DND-41 (cell line): ENCODE results near the gene ACR.

Experiments
- ATAC-seq: fragments of 200-7000 bp; cut with Tn5 transposase; 3 replicates; pipeline ENCODE4 v1.9.1; 2021; ENCODE audit warnings: low read depth; ENCODE audit not compliant: insufficient read depth
- DNase-seq: peaks from one replicate; pipeline ENCODE4 v3.0.0-alpha.2; 2020
- H2AFZ ChIP-seq: 2 replicates; pipeline ENCODE4 v1.6.0; 2012; ENCODE audit warnings: low read depth, low read length
- H3K27ac ChIP-seq: 2 replicates; pipeline ENCODE4 v1.5.1; 2012; ENCODE audit warnings: low read length, inconsistent platforms
- H3K27me3 ChIP-seq: fragments of 200-600 bp; sonication (generic); 2 replicates; pipeline ENCODE4 v1.6.0; 2012; ENCODE audit warnings: low read length, mild to moderate bottlenecking, inconsistent platforms; ENCODE audit not compliant: insufficient read depth, poor library complexity
- H3K36me3 ChIP-seq: 2 replicates; pipeline ENCODE4 v1.5.1; 2012; ENCODE audit warnings: low read length, inconsistent platforms; ENCODE audit not compliant: insufficient read depth
- H3K4me1 ChIP-seq: 2 replicates; pipeline ENCODE4 v1.5.1; 2012; ENCODE audit warnings: mild to moderate bottlenecking, low read length; ENCODE audit not compliant: insufficient read depth
- H3K4me2 ChIP-seq: 2 replicates; pipeline ENCODE4 v1.6.0; 2012; ENCODE audit warnings: mild to moderate bottlenecking, moderate library complexity, low read length, inconsistent platforms; ENCODE audit not compliant: insufficient read depth
- H3K4me3 ChIP-seq, 2 experiments: fragments of 200-600 bp in 1 of 2; shearing (Covaris generic) in 1 of 2; 2 replicates each; pipeline ENCODE4 v1.5.1; 2012 to 2016; ENCODE audit warnings: inconsistent platforms in 2 of 2, low read length in 2 of 2, mild to moderate bottlenecking in 2 of 2, low read depth in 1 of 2, moderate library complexity in 1 of 2
- H3K79me2 ChIP-seq: 2 replicates; pipeline ENCODE4 v1.6.0; 2012; ENCODE audit warnings: low read length, inconsistent platforms; ENCODE audit not compliant: insufficient read depth
- H3K9ac ChIP-seq: 2 replicates; pipeline ENCODE4 v1.6.0; 2012; ENCODE audit warnings: low read depth, mild to moderate bottlenecking, inconsistent platforms, low read length, moderate library complexity
- H3K9me3 ChIP-seq: 2 replicates; pipeline ENCODE4 v1.5.1; 2012; ENCODE audit warnings: low read length, moderate library complexity, mild to moderate bottlenecking, inconsistent platforms; ENCODE audit not compliant: insufficient read depth, severe bottlenecking
- H4K20me1 ChIP-seq: 2 replicates; pipeline ENCODE4 v1.6.0; 2012; ENCODE audit warnings: low read length; ENCODE audit not compliant: insufficient read depth
- CTCF ChIP-seq: IDR thresholded peaks from 2 replicates; pipeline ENCODE4 v1.5.1; 2012; ENCODE audit warnings: borderline replicate concordance, low read length, moderate library complexity, mild to moderate bottlenecking; ENCODE audit not compliant: poor library complexity, severe bottlenecking; ENCODE audit errors: extremely low read depth
- EZH2 ChIP-seq: IDR thresholded peaks from 3 replicates; pipeline ENCODE4 v1.6.1; 2012; ENCODE audit warnings: borderline replicate concordance, low read depth, mild to moderate bottlenecking, moderate library complexity, low read length, inconsistent platforms; ENCODE audit not compliant: severe bottlenecking

The ACR gene

GRCh38 chr22:50711446-50712340, 26.3 kb upstream of the ACR start:
- H3K4me3 ChIP-seq, result no peak overlapping the region
- DNase-seq (no peak), ATAC-seq (no peak)
- peaks cover under 1% of the 10 kb centered on the region for H3K27me3 ChIP-seq
- no peaks in the 10 kb centered on the region for H3K4me1 ChIP-seq
- H3K9me3 ChIP-seq, result no peaks in the 10 kb centered on the region
- no peak overlapping the region for H3K27ac ChIP-seq
- no peaks in the 10 kb centered on the region for H3K36me3 ChIP-seq
- no peaks in the 10 kb centered on the region for H3K79me2 ChIP-seq
- H2AFZ ChIP-seq, result no peak overlapping the region
- H3K9ac ChIP-seq, result no peak overlapping the region
- 0 out of 2 replicates have a peak, but pooled peaks cover 14% of the 10 kb centered on the region for H4K20me1 ChIP-seq
- TF ChIP-seq EZH2 (no peak), CTCF (no peak)
- no peak overlapping the region for H3K4me2 ChIP-seq

GRCh38 chr22:50712341-50713007, 25.5 kb upstream of the ACR start:
- peaks cover 4% of the 10 kb centered on the region for H3K27me3 ChIP-seq
- no peaks in the 10 kb centered on the region for H3K9me3 ChIP-seq
- no peak for ATAC-seq
- no peaks in the 10 kb centered on the region for H3K4me1 ChIP-seq
- H3K4me3 ChIP-seq, result no peak overlapping the region
- TF ChIP-seq EZH2 (no peak), CTCF (no peak)
- H3K9ac ChIP-seq, result no peak overlapping the region
- no peaks in the 10 kb centered on the region for H3K36me3 ChIP-seq
- H3K4me2 ChIP-seq, result no peak overlapping the region
- no peaks in the 10 kb centered on the region for H3K79me2 ChIP-seq
- H4K20me1 ChIP-seq, result peaks cover 16% of the 10 kb centered on the region
- DNase-seq, result no peak
- no peak overlapping the region for H3K27ac ChIP-seq
- H2AFZ ChIP-seq, result no peak overlapping the region

- no peak overlapping the region for H2AFZ ChIP-seq
- no peak overlapping the region for H3K27ac ChIP-seq
- peaks cover 4% of the 10 kb centered on the region for H3K27me3 ChIP-seq
- no peaks in the 10 kb centered on the region for H3K36me3 ChIP-seq
- H3K9me3 ChIP-seq, result no peaks in the 10 kb centered on the region
- ATAC-seq, result no peak
- TF ChIP-seq CTCF (no peak), EZH2 (no peak)
- no peak overlapping the region for H3K4me2 ChIP-seq
- H3K79me2 ChIP-seq, result no peaks in the 10 kb centered on the region
- no peaks in the 10 kb centered on the region for H3K4me1 ChIP-seq
- H3K4me3 ChIP-seq, result no peak overlapping the region
- no peak for DNase-seq
- peaks cover 19% of the 10 kb centered on the region for H4K20me1 ChIP-seq
- no peak overlapping the region for H3K9ac ChIP-seq
Observed at GRCh38 chr22:50713008-50713385, 25.0 kb upstream of the ACR start.
